Suprapubic skin (tissue), 4 donors: Measurements from ENCODE around the gene ERC2. TPM values are rescaled to one million over a fixed set of nuclear protein-coding genes. Genes with fewer than 3 reads are reported as not detected.

Experiments
- DNase-seq, 2 donors: peaks; one replicate each; pipeline ENCODE4 v3.0.0-alpha.2; 2019; ENCODE audit warnings: low spot score in 2 of 2
- H3K27ac ChIP-seq: fragments of 200-600 bp; sonication (generic); one replicate; pipeline ENCODE4 v1.5.1; 2019
- H3K27me3 ChIP-seq: fragments of 200-600 bp; sonication (generic); one replicate; pipeline ENCODE4 v1.5.1; 2019
- H3K36me3 ChIP-seq: fragments of 200-600 bp; sonication (generic); one replicate; pipeline ENCODE4 v1.5.1; 2019
- H3K4me1 ChIP-seq: fragments of 200-600 bp; sonication (generic); one replicate; pipeline ENCODE4 v1.5.1; 2019
- H3K4me3 ChIP-seq: fragments of 200-600 bp; sonication (generic); one replicate; pipeline ENCODE4 v1.5.1; 2019; ENCODE audit warnings: mild to moderate bottlenecking
- H3K9me3 ChIP-seq: fragments of 200-600 bp; sonication (generic); one replicate; pipeline ENCODE4 v1.5.1; 2019
- EP300 ChIP-seq: sonication (generic); formaldehyde crosslinking; IDR thresholded peaks from one replicate; pipeline ENCODE4 v1.6.1; 2017; ENCODE audit warnings: antibody characterized with exemption
- POLR2A ChIP-seq, 2 donors: fragments of 450-650 bp; IDR thresholded peaks; one replicate each; pipeline ENCODE4 v1.6.1; 2017; ENCODE audit warnings: antibody characterized with exemption in 2 of 2, mild to moderate bottlenecking in 2 of 2, moderate library complexity in 2 of 2
- POLR2AphosphoS5 ChIP-seq, 3 donors: sonication (generic); formaldehyde crosslinking; IDR thresholded peaks; one replicate each; pipeline ENCODE4 v1.6.1; 2017; ENCODE audit warnings: antibody characterized with exemption in 3 of 3
- WGBS: methylation state at CpG from one replicate; pipeline ENCODE4 v1.1.5; 2018; 5-methylcytosine and 5-hydroxymethylcytosine counted together
- total RNA-seq, 4 donors: library from RNA; depleted of rRNA; stranded (reverse); fragments of >200 nt; gene quantifications; one replicate each; pipeline ENCODE4 v1.1.0, GENCODE V29; 2016
- TF ChIP-seq, protein P1 (sequence below), 2 donors: fragments of 200-600 bp in 1 of 2; fragments of 450-650 bp in 1 of 2; sonication (generic) in 1 of 2; IDR thresholded peaks; one replicate each; pipeline ENCODE4 v1.5.1; 2016 to 2019; ENCODE audit warnings: antibody characterized with exemption in 2 of 2, mild to moderate bottlenecking in 1 of 2, moderate library complexity in 1 of 2

The ERC2 gene
- total RNA-seq, 4 donors from 2014 or later = 0.21 TPM; not detected in 3

DNA sequence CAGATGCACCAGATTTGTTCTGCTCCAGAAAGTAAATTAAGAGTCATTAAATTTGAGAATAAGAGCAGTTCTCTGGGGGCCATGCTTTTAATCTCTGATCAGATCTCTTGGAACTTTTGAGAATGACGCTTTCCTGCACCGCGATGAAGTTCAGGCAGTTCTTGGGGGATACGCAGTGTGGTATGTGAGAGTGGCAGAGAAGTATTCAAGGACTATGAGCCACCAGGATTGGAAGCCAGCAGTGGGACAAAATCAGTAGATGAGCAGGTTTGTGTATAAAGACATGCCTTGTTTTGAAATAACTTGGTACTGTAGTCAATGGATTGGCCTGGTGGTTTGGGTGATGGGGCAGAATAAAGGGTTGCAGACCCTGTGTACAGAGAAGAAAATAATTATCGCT lies 483.6 kb downstream of the ERC2 start:
- no peak for DNase-seq
- Histone ChIP-seq H3K27me3 (no peaks in the 10 kb centered on the region), H3K4me1 (no peaks in the 10 kb centered on the region), H3K36me3 (no peaks in the 10 kb centered on the region), H3K27ac (no peak overlapping the region), H3K4me3 (no peak overlapping the region), H3K9me3 (no peaks in the 10 kb centered on the region)
- TF ChIP-seq POLR2A (IDR thresholded peaks at IDR 0.05) = no peak
- no peak for TF ChIP-seq POLR2AphosphoS5 (IDR thresholded peaks at IDR 0.05)
- TF ChIP-seq, protein P1, sequence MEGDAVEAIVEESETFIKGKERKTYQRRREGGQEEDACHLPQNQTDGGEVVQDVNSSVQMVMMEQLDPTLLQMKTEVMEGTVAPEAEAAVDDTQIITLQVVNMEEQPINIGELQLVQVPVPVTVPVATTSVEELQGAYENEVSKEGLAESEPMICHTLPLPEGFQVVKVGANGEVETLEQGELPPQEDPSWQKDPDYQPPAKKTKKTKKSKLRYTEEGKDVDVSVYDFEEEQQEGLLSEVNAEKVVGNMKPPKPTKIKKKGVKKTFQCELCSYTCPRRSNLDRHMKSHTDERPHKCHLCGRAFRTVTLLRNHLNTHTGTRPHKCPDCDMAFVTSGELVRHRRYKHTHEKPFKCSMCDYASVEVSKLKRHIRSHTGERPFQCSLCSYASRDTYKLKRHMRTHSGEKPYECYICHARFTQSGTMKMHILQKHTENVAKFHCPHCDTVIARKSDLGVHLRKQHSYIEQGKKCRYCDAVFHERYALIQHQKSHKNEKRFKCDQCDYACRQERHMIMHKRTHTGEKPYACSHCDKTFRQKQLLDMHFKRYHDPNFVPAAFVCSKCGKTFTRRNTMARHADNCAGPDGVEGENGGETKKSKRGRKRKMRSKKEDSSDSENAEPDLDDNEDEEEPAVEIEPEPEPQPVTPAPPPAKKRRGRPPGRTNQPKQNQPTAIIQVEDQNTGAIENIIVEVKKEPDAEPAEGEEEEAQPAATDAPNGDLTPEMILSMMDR (IDR thresholded peaks at IDR 0.05) = no peak
- WGBS = 91% methylated on average over 5 of the region's 5 CpGs

GRCh38 chr3:55978953-55979352 lies 489.3 kb downstream of the ERC2 start:
- no peak overlapping the region for H3K4me3 ChIP-seq
- no peak for DNase-seq
- H3K36me3 ChIP-seq = no peaks in the 10 kb centered on the region
- H3K9me3 ChIP-seq = no peaks in the 10 kb centered on the region
- 94% methylated on average over 6 of the region's 6 CpGs for WGBS
- no peak for TF ChIP-seq EP300
- no peak for TF ChIP-seq POLR2AphosphoS5 (IDR thresholded peaks at IDR 0.05)
- TF ChIP-seq, protein P1 (IDR thresholded peaks at IDR 0.05) = no peak
- TF ChIP-seq POLR2A (IDR thresholded peaks at IDR 0.05) = no peak
- H3K4me1 ChIP-seq = no peaks in the 10 kb centered on the region
- H3K27ac ChIP-seq = no peak overlapping the region
- H3K27me3 ChIP-seq = no peaks in the 10 kb centered on the region

DNA sequence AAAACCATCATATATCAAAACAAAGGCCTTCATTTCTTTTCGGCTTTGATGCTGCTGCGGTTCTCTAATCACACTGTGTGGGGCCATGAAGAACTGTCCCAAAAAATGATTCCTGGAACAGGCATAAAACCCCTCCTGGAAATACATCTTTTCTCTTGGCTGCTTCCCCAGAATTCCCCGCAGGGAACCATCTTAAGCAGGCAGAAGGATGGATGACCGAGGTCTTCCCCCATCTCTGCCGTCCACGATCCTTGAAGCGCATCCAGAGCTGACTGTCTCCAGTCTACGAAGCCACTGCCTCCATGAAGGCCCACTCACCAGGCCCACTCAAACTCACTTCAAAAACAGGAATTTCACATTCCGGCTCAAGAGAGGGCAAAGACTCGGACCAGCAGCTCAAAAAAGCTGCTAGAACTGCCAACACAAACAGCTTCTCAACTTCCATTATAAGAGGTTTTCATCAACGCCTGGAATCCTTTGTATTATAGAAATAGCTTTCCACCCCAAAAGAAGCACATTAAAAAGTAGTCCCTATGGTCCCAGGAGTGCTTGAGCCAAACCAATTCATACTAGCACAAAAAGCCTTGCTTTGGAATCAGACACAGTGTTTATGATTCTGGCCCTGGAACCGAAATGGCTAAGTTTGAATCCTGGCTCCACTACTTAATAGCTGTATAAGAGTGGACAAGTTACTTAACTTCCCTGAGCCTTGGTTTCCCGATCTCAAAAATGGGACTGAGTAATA lies 493.7 kb downstream of the ERC2 start:
- no peak for DNase-seq

GRCh38 chr3:55969634-55970033 lies 498.6 kb downstream of the ERC2 start:
- Histone ChIP-seq H3K4me3 (no peak overlapping the region), H3K27me3 (no peaks in the 10 kb centered on the region), H3K27ac (no peak overlapping the region), H3K9me3 (no peaks in the 10 kb centered on the region), H3K36me3 (no peaks in the 10 kb centered on the region), H3K4me1 (no peaks in the 10 kb centered on the region)
- TF ChIP-seq POLR2A (IDR thresholded peaks at IDR 0.05) (no peak), POLR2AphosphoS5 (IDR thresholded peaks at IDR 0.05) (no peak)
- TF ChIP-seq, protein P1 (IDR thresholded peaks at IDR 0.05) = no peak
- 69% methylated on average over 2 of the region's 2 CpGs for WGBS
- DNase-seq = no peak

More for the DNA sequence above, 493.7 kb downstream of the ERC2 start:
- H3K4me1 ChIP-seq = no peaks in the 10 kb centered on the region
- no peak overlapping the region for H3K27ac ChIP-seq
- 90% methylated on average over 13 of the region's 13 CpGs for WGBS
- no peaks in the 10 kb centered on the region for H3K27me3 ChIP-seq
- no peak for TF ChIP-seq EP300
- TF ChIP-seq, protein P1 (IDR thresholded peaks at IDR 0.05) = no peak
- no peak for TF ChIP-seq POLR2A (IDR thresholded peaks at IDR 0.05)
- TF ChIP-seq POLR2AphosphoS5 (IDR thresholded peaks at IDR 0.05) = no peak
- H3K9me3 ChIP-seq = no peaks in the 10 kb centered on the region
- H3K36me3 ChIP-seq = no peaks in the 10 kb centered on the region
- no peak overlapping the region for H3K4me3 ChIP-seq

DNA sequence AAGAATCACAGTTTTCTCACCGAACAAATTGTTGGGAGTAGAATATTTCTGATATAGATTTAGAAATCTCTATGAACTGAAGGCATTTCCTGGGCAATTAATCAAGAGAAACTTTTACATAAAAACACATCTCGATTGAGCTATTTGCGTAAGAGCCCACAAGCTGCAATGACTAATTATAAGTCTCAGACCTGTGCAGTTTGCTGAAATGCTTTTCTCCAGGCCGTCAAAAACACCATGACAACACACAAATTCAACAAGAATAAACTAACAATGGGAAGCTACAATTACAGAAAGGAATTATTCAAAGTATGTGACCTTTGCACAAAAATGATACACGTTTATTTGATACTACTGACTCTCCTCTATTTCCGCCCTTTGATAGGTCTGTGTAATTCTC lies 499.9 kb downstream of the ERC2 start:
- H3K4me3 ChIP-seq = no peak overlapping the region
- 61% methylated on average over 6 of the region's 6 CpGs for WGBS

More for the DNA sequence above, 499.9 kb downstream of the ERC2 start:
- DNase-seq = no peak
- no peaks in the 10 kb centered on the region for H3K4me1 ChIP-seq
- no peak overlapping the region for H3K27ac ChIP-seq
- H3K36me3 ChIP-seq = no peaks in the 10 kb centered on the region
- TF ChIP-seq EP300 (no peak), POLR2AphosphoS5 (IDR thresholded peaks at IDR 0.05) (no peak), POLR2A (IDR thresholded peaks at IDR 0.05) (no peak)
- TF ChIP-seq, protein P1 (IDR thresholded peaks at IDR 0.05) = no peak
- no peaks in the 10 kb centered on the region for H3K9me3 ChIP-seq
- no peaks in the 10 kb centered on the region for H3K27me3 ChIP-seq
